ENCODE results near the gene ABL2. TPM values are rescaled to one million over a fixed set of nuclear protein-coding genes. Genes with fewer than 3 reads are reported as not detected.
A peak's percentile ranks its signal among the peaks of the same experiment; 100 is the strongest.
"Not testable (repeated sequence)": the region's sequence is repeated elsewhere in the genome, so short reads cannot be mapped to it uniquely, and the experiment has no call there.

Gene ABL2
- total RNA-seq, 1 donor from 2014 or later, result 77.1 TPM

DNA sequence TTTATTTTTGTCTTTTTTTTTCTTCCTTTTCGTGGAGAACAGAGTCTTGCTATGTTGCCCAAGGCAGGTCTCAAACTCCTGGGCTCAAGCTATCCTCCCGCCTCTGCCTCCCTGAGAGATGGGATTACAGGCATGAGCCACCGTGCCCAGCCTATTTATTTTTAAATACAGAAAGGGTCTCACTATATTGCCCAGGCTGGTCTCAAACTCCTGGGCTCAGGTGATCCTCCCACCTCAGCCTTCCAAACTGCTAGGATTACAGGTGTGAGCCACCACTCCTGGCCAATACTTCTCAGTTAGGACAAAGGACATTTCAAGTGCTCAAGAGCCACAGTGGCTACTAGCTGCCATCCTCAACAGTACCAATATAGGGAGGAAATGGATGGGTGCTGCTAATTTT is 16.2 kb downstream of the ABL2 start:
- DNase-seq, result not testable (repeated sequence)

- DNase-seq, result no peak
Measured at GRCh38 chr1:179208681-179209477, 20.6 kb downstream of the ABL2 start.

GRCh38 chr1:179206812-179207211 is 22.7 kb downstream of the ABL2 start:
- no peak for DNase-seq

DNA sequence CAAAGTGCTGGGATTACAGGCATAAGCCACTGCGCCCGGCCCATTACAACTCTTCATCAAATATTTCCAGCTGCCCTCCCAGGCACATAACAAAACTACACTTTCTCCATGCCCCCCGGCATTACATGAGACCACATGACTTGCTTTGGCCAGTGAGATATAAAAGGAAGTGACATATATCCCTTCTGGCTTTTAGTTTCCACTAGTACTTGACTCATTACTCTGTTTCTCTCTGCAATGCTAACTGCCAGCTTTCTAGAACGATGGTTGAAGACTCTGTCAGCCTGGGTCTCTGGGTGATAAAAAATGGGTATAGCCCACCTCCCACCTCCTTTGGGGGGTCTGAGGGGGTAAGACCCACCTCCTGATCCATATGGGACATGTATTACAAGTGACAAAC is 24.2 kb downstream of the ABL2 start:
- peak; percentile 6 for DNase-seq

DNA sequence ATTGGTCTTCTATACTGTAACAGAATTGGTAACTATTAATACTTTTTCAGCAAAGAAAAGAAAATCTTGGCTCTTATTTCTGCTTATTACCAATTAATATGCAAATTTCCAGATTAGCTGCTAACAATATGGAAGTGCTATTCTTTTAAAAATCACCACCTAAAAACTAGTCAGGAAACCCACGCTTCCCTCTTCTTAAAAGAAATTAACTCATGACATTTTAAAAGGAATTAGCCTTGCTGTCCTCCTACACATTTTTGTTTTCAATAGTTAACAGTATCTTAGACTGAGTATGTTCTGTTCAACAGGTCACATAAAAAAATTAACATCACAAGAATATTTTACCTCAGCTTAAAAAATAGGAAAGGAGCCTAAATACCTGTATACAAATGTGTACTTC is 27.3 kb downstream of the ABL2 start:
- DNase-seq, result no peak

DNA sequence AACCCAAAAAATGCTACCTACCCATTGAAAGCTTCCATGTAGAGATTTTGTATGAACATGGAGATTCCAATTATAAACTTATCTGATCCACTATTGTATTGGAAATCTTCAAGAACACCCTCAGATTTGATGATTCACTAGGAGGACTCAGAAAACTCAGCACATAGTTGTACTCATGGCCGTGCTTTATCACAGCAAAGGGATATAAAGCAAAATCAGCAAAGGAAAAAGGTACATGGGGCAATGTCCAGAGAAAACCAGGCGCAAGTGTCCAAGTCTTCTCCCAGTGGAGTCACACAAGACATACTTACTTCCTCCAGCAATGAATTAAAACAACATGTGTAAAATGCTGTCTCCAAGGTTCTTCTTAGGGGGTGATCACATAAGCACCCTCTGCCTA is 28.9 kb downstream of the ABL2 start:
- DNase-seq, result no peak

- DNase-seq, result no peak
Measured at GRCh38 chr1:179197690-179198297, 31.7 kb downstream of the ABL2 start.

DNA sequence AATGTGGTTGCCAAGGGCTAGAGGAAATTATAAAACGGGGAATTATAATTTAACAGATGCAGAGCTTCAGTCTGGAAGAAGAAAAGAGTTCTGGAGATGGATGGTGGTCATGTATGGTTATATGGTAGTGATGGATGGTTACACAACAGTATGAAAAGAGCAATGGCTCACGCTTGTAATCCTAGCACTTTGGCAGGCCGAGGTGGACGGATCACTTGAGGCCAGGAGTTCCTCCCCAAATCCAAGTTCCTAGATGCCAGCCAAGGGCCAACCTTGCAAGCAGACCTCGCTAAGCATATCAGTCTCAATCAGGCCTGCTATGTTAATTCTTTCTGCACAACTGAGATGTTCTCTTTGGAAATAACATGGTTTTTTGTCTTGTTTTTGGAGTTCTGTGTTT is 33.6 kb downstream of the ABL2 start:
- not testable (repeated sequence) for DNase-seq

- DNase-seq, result no peak
Measured at GRCh38 chr1:179195376-179195775, 34.1 kb downstream of the ABL2 start.

- no peak for DNase-seq
Measured at GRCh38 chr1:179194068-179194537, 35.4 kb downstream of the ABL2 start.

- DNase-seq, result peak; percentile 84
Measured at GRCh38 chr1:179190861-179191260, 38.6 kb downstream of the ABL2 start.

GRCh38 chr1:179187735-179188471 is 41.6 kb downstream of the ABL2 start:
- no peak for DNase-seq

DNA sequence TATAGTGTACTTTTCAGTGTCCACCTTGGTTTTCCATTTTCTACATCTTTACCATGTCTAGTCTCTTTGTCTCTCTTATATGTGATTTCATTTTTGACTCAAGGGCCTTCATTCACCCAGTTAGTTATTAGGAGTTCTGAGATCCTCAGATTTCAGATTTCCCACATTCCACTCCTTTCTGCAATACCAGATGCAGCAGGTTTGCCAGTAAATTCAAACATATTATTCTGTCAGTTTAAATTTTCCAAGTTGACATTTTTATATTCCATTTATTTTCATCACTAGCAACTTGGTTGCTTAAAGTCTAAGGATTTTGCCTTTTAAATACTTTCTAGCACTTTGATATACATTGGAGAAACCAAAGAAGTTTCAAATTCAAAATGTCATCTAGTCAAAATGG is 42.4 kb downstream of the ABL2 start:
- DNase-seq, result no peak

DNA sequence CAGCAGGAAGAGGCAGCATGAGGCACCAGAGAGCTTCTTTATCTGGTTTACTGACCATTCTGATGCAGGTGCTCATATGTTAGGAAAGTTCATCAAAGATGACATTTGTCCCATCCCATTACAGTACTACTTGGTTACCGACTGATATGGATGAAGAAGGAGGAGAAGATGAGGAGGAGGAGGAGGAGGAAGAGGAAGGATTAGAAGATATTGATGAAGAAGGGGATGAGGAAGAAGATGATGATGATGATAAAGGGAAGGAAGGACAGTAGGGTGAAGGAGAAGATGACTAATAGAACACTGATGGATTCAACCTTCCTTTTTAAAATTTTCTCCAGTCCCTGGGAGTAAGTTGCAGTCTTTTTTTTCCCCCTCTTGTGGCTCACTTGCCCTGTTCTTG is 45.1 kb downstream of the ABL2 start:
- no peak for DNase-seq

GRCh38 chr1:179183857-179184256 is 45.6 kb downstream of the ABL2 start:
- DNase-seq, result no peak

GRCh38 chr1:179178950-179179349 is 50.5 kb downstream of the ABL2 start:
- DNase-seq, result peak; percentile 54

DNA sequence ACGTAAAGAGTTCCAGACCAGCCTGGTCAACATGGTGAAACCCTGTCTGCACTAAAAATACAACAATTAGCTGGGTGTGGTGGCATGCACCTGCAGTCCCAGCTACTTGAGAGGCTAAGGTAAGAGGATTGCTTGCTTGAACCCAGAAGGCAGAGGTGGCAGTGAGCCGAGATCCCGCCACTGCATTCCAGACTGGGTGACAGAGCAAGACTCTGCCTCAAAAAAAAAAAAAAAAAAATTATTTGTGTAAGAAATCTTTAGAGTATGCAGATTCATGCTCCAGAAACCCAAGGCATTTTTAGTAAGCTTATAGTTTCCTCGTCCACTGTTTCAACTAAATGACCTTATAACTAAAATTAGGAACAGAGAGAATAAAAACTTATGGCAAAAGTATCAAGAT is 51.3 kb downstream of the ABL2 start:
- no peak for DNase-seq

DNA sequence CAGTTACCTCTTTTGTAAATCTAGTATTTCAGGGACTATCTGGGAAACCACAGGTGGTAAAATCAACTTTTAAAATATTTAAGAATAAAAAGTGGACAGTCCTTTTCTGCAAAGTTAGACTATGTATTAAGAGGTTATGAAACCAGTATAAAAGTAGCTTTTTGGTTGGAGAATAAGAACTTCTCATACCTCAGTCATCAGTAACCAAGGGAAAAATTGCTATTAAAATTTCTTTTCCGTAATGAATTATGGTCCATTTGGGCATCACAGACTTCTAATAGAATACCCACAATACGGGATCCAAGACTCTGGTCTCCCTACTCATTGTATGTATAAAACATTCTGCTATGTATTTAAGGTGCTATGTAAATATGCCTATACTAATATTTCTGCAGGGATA is 51.9 kb downstream of the ABL2 start:
- DNase-seq, result no peak

- DNase-seq, result no peak
Measured at GRCh38 chr1:179177182-179177581, 52.3 kb downstream of the ABL2 start.

- DNase-seq, result no peak
Measured at GRCh38 chr1:179175011-179175841, 54.3 kb downstream of the ABL2 start.

GRCh38 chr1:179170468-179170770 is 59.1 kb downstream of the ABL2 start:
- not testable (repeated sequence) for DNase-seq

GRCh38 chr1:179169616-179170467 is 59.6 kb downstream of the ABL2 start:
- DNase-seq, result peak; percentile 23

Measured in dermis blood vessel endothelial cell (primary cell).